ENCODE data around the gene PANK2.

- TF ChIP-seq EZH2 (IDR thresholded peaks at IDR 0.05; ENCODE audit: borderline replicate concordance, low read length) = no peak
- no peak for TF ChIP-seq CTCF (IDR thresholded peaks at IDR 0.05; ENCODE audit: low read length)
These were observed 23.9 kb upstream of the PANK2 start for GRCh38 chr20:3865152-3865886.
